ENCODE data around the gene THBS2. TPM values are rescaled to one million over a fixed set of nuclear protein-coding genes. Genes with fewer than 3 reads are reported as not detected.
A peak's percentile ranks its signal among the peaks of the same experiment; 100 is the strongest.

The THBS2 gene
- total RNA-seq, 4 donors from 2014 or later, result 12.0 to 74.7 (median 16.4) TPM

- intact Hi-C loops (cut with DNase I), result no loop called here
- WGBS, 2 donors, result 82 to 83% methylated on average over 25 to 26 of the region's 28 CpGs
- Histone ChIP-seq H3K27ac (no peak overlapping the region), H3K9me3 (no peaks in the 10 kb centered on the region), H3K4me1 (no peaks in the 10 kb centered on the region), H3K27me3 (no peaks in the 10 kb centered on the region), H3K36me3 (no peaks in the 10 kb centered on the region), H3K4me3 (replicated peaks in 1 of 3) (no peak overlapping the region)
- DNase-seq, result no peak
- TF ChIP-seq CTCF (IDR thresholded peaks at IDR 0.05) (no peak), POLR2A (IDR thresholded peaks at IDR 0.05) (no peak)
Measured at GRCh38 chr6:169174516-169175359, 78.9 kb downstream of the THBS2 start.

- no peaks in the 10 kb centered on the region for H3K36me3 ChIP-seq
- no peaks in the 10 kb centered on the region for H3K4me1 ChIP-seq
- no peak for TF ChIP-seq POLR2A (IDR thresholded peaks at IDR 0.05)
- TF ChIP-seq CTCF (IDR thresholded peaks at IDR 0.05), result no peak
- WGBS, 2 donors, result 94 to 96% methylated on average over 25 of the region's 25 CpGs
- H3K27ac ChIP-seq, result no peak overlapping the region
- DNase-seq, result no peak
- intact Hi-C loops (cut with DNase I), result no loop called here
- no peaks in the 10 kb centered on the region for H3K9me3 ChIP-seq
- H3K4me3 ChIP-seq (replicated peaks in 1 of 3), result no peak overlapping the region
- no peaks in the 10 kb centered on the region for H3K27me3 ChIP-seq
Measured at GRCh38 chr6:169173532-169174268, 79.9 kb downstream of the THBS2 start.

GRCh38 chr6:169172946-169173345 lies 80.7 kb downstream of the THBS2 start:
- H3K9me3 ChIP-seq, result no peaks in the 10 kb centered on the region
- WGBS, 2 donors, result 91% methylated on average over 9 of the region's 9 CpGs
- H3K27ac ChIP-seq, result peak overlapping the region in 2 of 3 donors; percentile 30 to 56
- H3K4me3 ChIP-seq (replicated peaks in 1 of 3), result no peak overlapping the region
- DNase-seq, result no peak
- no peaks in the 10 kb centered on the region for H3K36me3 ChIP-seq
- intact Hi-C loops (cut with DNase I), result no loop called here
- no peak for TF ChIP-seq POLR2A (IDR thresholded peaks at IDR 0.05)
- no peaks in the 10 kb centered on the region for H3K4me1 ChIP-seq
- H3K27me3 ChIP-seq, result no peaks in the 10 kb centered on the region

- DNase-seq, result peak; percentile 40 to 45
- H3K4me1 ChIP-seq, result no peaks in the 10 kb centered on the region
Measured at GRCh38 chr6:169172456-169172855, 81.2 kb downstream of the THBS2 start.

GRCh38 chr6:169171951-169172350 lies 81.7 kb downstream of the THBS2 start:
- TF ChIP-seq POLR2A (IDR thresholded peaks at IDR 0.05), result no peak
- TF ChIP-seq CTCF (IDR thresholded peaks at IDR 0.05), result no peak
- Histone ChIP-seq H3K9me3 (no peaks in the 10 kb centered on the region), H3K4me1 (no peaks in the 10 kb centered on the region), H3K36me3 (no peaks in the 10 kb centered on the region), H3K4me3 (replicated peaks in 1 of 3) (no peak overlapping the region), H3K27ac (peak overlapping the region; percentile 47 to 56 (median 52)), H3K27me3 (no peaks in the 10 kb centered on the region)
- intact Hi-C loops (cut with DNase I), result no loop called here
- 78 to 86% methylated on average over 8 of the region's 8 CpGs for WGBS, 2 donors
- DNase-seq, result no peak

More at GRCh38 chr6:169172456-169172855, 81.2 kb downstream of the THBS2 start:
- Histone ChIP-seq H3K9me3 (no peaks in the 10 kb centered on the region), H3K4me3 (replicated peaks in 1 of 3) (no peak overlapping the region), H3K27me3 (no peaks in the 10 kb centered on the region), H3K36me3 (no peaks in the 10 kb centered on the region), H3K27ac (peak overlapping the region; percentile 47 to 56 (median 52))
- TF ChIP-seq POLR2A (IDR thresholded peaks at IDR 0.05) (no peak), CTCF (IDR thresholded peaks at IDR 0.05) (no peak)
- 57 to 77% methylated on average over 12 of the region's 12 CpGs for WGBS, 2 donors
- intact Hi-C loops (cut with DNase I), result no loop called here

All from thyroid gland (tissue), 4 donors.